CD14-positive monocyte (primary cell): ENCODE data around the gene RBL1. TPM values are rescaled to one million over a fixed set of nuclear protein-coding genes. Genes with fewer than 3 reads are reported as not detected.

Source experiments
- DNase-seq, 3 donors: peaks; one replicate each; pipeline ENCODE4 v3.0.0-alpha.2; 2011 to 2022
- H2AFZ ChIP-seq: 2 replicates; pipeline ENCODE4 v1.6.0; 2012; ENCODE audit warnings: mild to moderate bottlenecking, low read depth, low read length, inconsistent platforms; ENCODE audit not compliant: insufficient read depth, poor library complexity, severe bottlenecking
- H3K27ac ChIP-seq, 2 donors: 1 replicate in 1 of 2; 2 replicates in 1 of 2; pipeline ENCODE4 v1.5.1; 2012 to 2013; ENCODE audit warnings: low read length in 2 of 2, control low read depth in 1 of 2, inconsistent platforms in 1 of 2, low read depth in 1 of 2, mild to moderate bottlenecking in 1 of 2
- H3K27me3 ChIP-seq, 2 donors: one replicate each; pipeline versions ENCODE4 v1.6.0 to v1.6.1; 2011 to 2013; ENCODE audit warnings: low read length in 2 of 2; ENCODE audit not compliant: control insufficient read depth in 2 of 2, insufficient read depth in 2 of 2
- H3K36me3 ChIP-seq, 2 donors: replicated peaks in 1 of 2; 1 replicate in 1 of 2; 2 replicates in 1 of 2; pipeline versions ENCODE4 v1.5.1 to v1.6.1; 2012 to 2013; ENCODE audit warnings: low read length in 2 of 2, control low read depth in 1 of 2, inconsistent platforms in 1 of 2, mild to moderate bottlenecking in 1 of 2; ENCODE audit not compliant: insufficient read depth in 2 of 2, control insufficient read depth in 1 of 2
- H3K4me1 ChIP-seq, 2 donors: 1 replicate in 1 of 2; 2 replicates in 1 of 2; pipeline versions ENCODE4 v1.5.1 to v1.6.1; 2012 to 2013; ENCODE audit warnings: low read length in 2 of 2, control low read depth in 1 of 2, inconsistent platforms in 1 of 2, mild to moderate bottlenecking in 1 of 2, moderate library complexity in 1 of 2; ENCODE audit not compliant: insufficient read depth in 2 of 2, control insufficient read depth in 1 of 2
- H3K4me2 ChIP-seq: replicated peaks from 2 replicates; pipeline ENCODE3; 2012; ENCODE audit warnings: low read length, moderate library complexity, mild to moderate bottlenecking; ENCODE audit not compliant: poor library complexity, severe bottlenecking; ENCODE audit errors: extremely low read depth
- H3K4me3 ChIP-seq, 3 experiments: fragments of 200-600 bp in 1 of 3; sonication (generic) in 1 of 3; replicated peaks in 1 of 3; 1 replicate in 2 of 3; 2 replicates in 1 of 3; pipeline ENCODE4 v1.5.1; 2011 to 2013; ENCODE audit warnings: low read length in 3 of 3, mild to moderate bottlenecking in 3 of 3, control low read depth in 2 of 3, low read depth in 2 of 3, inconsistent platforms in 1 of 3, moderate library complexity in 1 of 3
- H3K79me2 ChIP-seq: 2 replicates; pipeline ENCODE4 v1.6.0; 2012; ENCODE audit warnings: mild to moderate bottlenecking, control low read depth, inconsistent platforms, low read length, moderate library complexity; ENCODE audit not compliant: insufficient read depth
- H3K9ac ChIP-seq: 2 replicates; pipeline ENCODE4 v1.6.0; 2017; ENCODE audit warnings: low read length, mild to moderate bottlenecking; ENCODE audit not compliant: insufficient read depth, poor library complexity, severe bottlenecking
- H3K9me3 ChIP-seq, 2 donors: replicated peaks in 1 of 2; 1 replicate in 1 of 2; 2 replicates in 1 of 2; pipeline versions ENCODE4 v1.5.1 to v1.6.1; 2012 to 2013; ENCODE audit warnings: low read length in 2 of 2, control low read depth in 1 of 2; ENCODE audit not compliant: control insufficient read depth in 1 of 2, insufficient read depth in 1 of 2
- H4K20me1 ChIP-seq: 2 replicates; pipeline ENCODE4 v1.6.0; 2012; ENCODE audit warnings: mild to moderate bottlenecking, low read length, control low read depth, moderate library complexity; ENCODE audit not compliant: insufficient read depth
- H3K27ac Mint-ChIP-seq, 7 donors: one replicate each; pipeline ENCODE4 v1.8.0; 2020; ENCODE audit warnings: mild to moderate bottlenecking in 7 of 7, mixed read lengths in 7 of 7, moderate library complexity in 6 of 7, inconsistent platforms in 2 of 7
- H3K27me3 Mint-ChIP-seq, 3 donors: one replicate each; pipeline ENCODE4 v1.8.0; 2021 to 2022; ENCODE audit warnings: low read depth in 3 of 3, mild to moderate bottlenecking in 3 of 3, mixed read lengths in 3 of 3, moderate library complexity in 3 of 3, inconsistent platforms in 1 of 3
- H3K36me3 Mint-ChIP-seq, 2 donors: one replicate each; pipeline ENCODE4 v1.8.0; 2020; ENCODE audit warnings: mixed read lengths in 2 of 2, inconsistent platforms in 1 of 2, mild to moderate bottlenecking in 1 of 2
- H3K4me1 Mint-ChIP-seq: one replicate; pipeline ENCODE4 v1.8.0; 2020; ENCODE audit warnings: mild to moderate bottlenecking, mixed read lengths
- H3K4me3 Mint-ChIP-seq, 2 donors: one replicate each; pipeline ENCODE4 v1.8.0; 2020; ENCODE audit warnings: mild to moderate bottlenecking in 2 of 2, mixed read lengths in 2 of 2, moderate library complexity in 1 of 2
- H3K9me3 Mint-ChIP-seq, 7 donors: one replicate each; pipeline ENCODE4 v1.8.0; 2020 to 2022; ENCODE audit warnings: mixed read lengths in 7 of 7, mild to moderate bottlenecking in 6 of 7, moderate library complexity in 6 of 7, inconsistent platforms in 2 of 7
- CTCF ChIP-seq: fragments of 200-600 bp; IDR thresholded peaks from one replicate; pipeline ENCODE4 v1.8.0; 2022; ENCODE audit warnings: antibody characterized with exemption, mild to moderate bottlenecking
- WGBS: methylation state at CpG from one replicate; pipeline ENCODE4 v1.1.5; 2013; ENCODE audit warnings: missing lambda C conversion rate; ENCODE audit not compliant: insufficient coverage; 5-methylcytosine and 5-hydroxymethylcytosine counted together
- intact Hi-C, 2 donors: fragments of 100-400 bp; cut with micrococcal nuclease; formaldehyde crosslinking; loops; one replicate each; pipeline versions ENCODE4 v1.15.0 to v1.15.1; 2023
- polyA plus RNA-seq, 3 donors: library from polyadenylated mRNA; depleted of rRNA in 1 of 3; unstranded in 2 of 3; stranded (reverse) in 1 of 3; fragments of 300-500 nt in 2 of 3; fragments of >200 nt in 1 of 3; fragmentation: Illumina TruSeq in 2 of 3; gene quantifications; 1 replicate in 2 of 3; 2 replicates in 1 of 3; pipeline ENCODE4 v1.2.3, GENCODE V29; 2012 to 2021

Gene RBL1
- polyA plus RNA-seq, 3 donors: 1.5 to 3.7 (median 2.4) TPM

DNA sequence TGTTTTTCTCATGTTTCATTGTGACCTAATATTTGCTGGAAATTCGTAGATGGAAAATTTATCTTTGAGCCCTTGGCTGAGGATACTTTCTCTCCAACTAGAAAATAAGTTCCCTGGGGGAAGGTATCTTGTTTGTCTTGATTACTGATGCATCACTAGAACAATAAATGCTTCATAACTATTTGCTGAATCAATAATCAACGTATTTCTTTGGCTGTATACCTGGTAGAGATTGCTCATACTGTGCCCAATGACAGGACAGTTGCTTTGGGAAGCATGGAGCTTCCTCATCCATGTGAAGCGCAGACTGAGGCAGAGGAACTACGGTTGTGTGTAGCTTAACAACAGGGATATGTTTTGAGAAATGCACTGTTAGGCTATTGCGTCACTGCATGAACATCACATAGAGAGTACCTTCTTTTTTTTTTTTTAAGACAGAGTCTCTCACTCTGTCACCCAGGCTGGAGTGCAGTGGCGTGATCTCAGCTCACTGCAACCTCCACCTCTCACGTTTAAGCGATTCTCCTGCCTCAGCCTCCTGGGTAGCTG is 49.1 kb upstream of the RBL1 start:
- Mint-ChIP-seq H3K9me3 (peaks cover 0 to 3% (median 0%) of the 10 kb centered on the region in 7 donors), H3K4me3 (no peak overlapping the region), H3K27me3 (peaks cover 0 to 2% (median 0%) of the 10 kb centered on the region in 3 donors), H3K27ac (peak overlapping the region in 1 of 7 donors; percentile 38), H3K36me3 (no peaks in the 10 kb centered on the region), H3K4me1 (peaks cover 1% of the 10 kb centered on the region)
- Histone ChIP-seq H3K4me3 (no peak overlapping the region), H3K27me3 (no peaks in the 10 kb centered on the region), H3K4me2 (no peak overlapping the region), H3K79me2 (no peaks in the 10 kb centered on the region), H3K4me1 (no peaks in the 10 kb centered on the region), H3K9me3 (no peaks in the 10 kb centered on the region), H3K27ac (no peak overlapping the region), H3K9ac (no peak overlapping the region), H3K36me3 (no peaks in the 10 kb centered on the region), H2AFZ (no peak overlapping the region), H4K20me1 (no peaks in the 10 kb centered on the region)
- peak in 2 of 3 donors; percentile 17 to 24 for DNase-seq
- no CpG with 5 or more reads among the region's 8 CpGs for WGBS
- no peak for TF ChIP-seq CTCF
- intact Hi-C loops: no loop called here

DNA sequence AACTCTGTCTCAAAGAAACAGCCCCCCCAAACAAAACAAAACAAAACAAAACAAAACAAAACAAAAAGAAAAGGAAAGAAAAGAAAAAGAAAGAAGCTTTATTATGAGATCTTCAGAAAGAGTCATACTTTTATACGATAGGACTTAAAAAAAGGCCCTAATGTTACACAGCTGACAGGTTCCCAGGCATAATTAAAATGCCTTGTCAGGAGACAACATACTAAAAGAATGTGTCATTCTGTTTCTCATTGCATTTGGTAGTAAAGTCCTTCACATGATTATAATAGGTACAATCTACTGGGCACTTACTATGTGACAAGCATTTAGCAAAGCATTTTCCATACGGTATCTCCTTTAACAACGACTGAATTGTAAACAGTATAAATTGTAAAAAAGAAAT is 46.9 kb upstream of the RBL1 start:
- no peak for TF ChIP-seq CTCF
- H3K9me3 Mint-ChIP-seq: peaks cover 0 to 1% (median 0%) of the 10 kb centered on the region in 7 donors

More for the DNA sequence above, 46.9 kb upstream of the RBL1 start:
- no peaks in the 10 kb centered on the region for H3K36me3 ChIP-seq
- Mint-ChIP-seq H3K36me3 (no peaks in the 10 kb centered on the region), H3K4me3 (no peak overlapping the region), H3K27me3 (no peaks in the 10 kb centered on the region), H3K4me1 (peaks cover 1% of the 10 kb centered on the region), H3K27ac (peak overlapping the region in 1 of 7 donors; percentile 20)
- H3K27ac ChIP-seq: no peak overlapping the region
- H3K9ac ChIP-seq: no peak overlapping the region
- H3K4me3 ChIP-seq: no peak overlapping the region
- intact Hi-C loops: no loop called here
- no peaks in the 10 kb centered on the region for H3K79me2 ChIP-seq
- H4K20me1 ChIP-seq: no peaks in the 10 kb centered on the region
- H3K4me1 ChIP-seq: no peaks in the 10 kb centered on the region
- no peak overlapping the region for H2AFZ ChIP-seq
- H3K4me2 ChIP-seq: no peak overlapping the region
- WGBS: no CpG with 5 or more reads among the region's 3 CpGs
- no peak for DNase-seq
- H3K27me3 ChIP-seq: no peaks in the 10 kb centered on the region
- H3K9me3 ChIP-seq: no peaks in the 10 kb centered on the region
